ENCODE data around the gene RNF5.

Gene RNF5

GRCh38 chr6:32223258-32224235 lies 45.3 kb downstream of the RNF5 start, which contains the start of gene NOTCH4:
Gene NOTCH4, minus strand, starts transcription at chr6:32224067. Its CDS starts 139 bp downstream, at chr6:32223928.
- H3K36me3 ChIP-seq (ENCODE audit: low read depth): no peaks in the 10 kb centered on the region
- H3K9me3 ChIP-seq (ENCODE audit: severe bottlenecking): no peaks in the 10 kb centered on the region
- no peaks in the 10 kb centered on the region for H3K27me3 ChIP-seq (ENCODE audit: insufficient read depth, poor library complexity, severe bottlenecking)
- no peaks in the 10 kb centered on the region for H3K4me1 ChIP-seq (ENCODE audit: insufficient read depth, poor library complexity, severe bottlenecking)
- TF ChIP-seq, protein P1, sequence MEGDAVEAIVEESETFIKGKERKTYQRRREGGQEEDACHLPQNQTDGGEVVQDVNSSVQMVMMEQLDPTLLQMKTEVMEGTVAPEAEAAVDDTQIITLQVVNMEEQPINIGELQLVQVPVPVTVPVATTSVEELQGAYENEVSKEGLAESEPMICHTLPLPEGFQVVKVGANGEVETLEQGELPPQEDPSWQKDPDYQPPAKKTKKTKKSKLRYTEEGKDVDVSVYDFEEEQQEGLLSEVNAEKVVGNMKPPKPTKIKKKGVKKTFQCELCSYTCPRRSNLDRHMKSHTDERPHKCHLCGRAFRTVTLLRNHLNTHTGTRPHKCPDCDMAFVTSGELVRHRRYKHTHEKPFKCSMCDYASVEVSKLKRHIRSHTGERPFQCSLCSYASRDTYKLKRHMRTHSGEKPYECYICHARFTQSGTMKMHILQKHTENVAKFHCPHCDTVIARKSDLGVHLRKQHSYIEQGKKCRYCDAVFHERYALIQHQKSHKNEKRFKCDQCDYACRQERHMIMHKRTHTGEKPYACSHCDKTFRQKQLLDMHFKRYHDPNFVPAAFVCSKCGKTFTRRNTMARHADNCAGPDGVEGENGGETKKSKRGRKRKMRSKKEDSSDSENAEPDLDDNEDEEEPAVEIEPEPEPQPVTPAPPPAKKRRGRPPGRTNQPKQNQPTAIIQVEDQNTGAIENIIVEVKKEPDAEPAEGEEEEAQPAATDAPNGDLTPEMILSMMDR (IDR thresholded peaks at IDR 0.05; ENCODE audit: poor library complexity, severe bottlenecking): no peak
- H3K4me3 ChIP-seq (ENCODE audit: severe bottlenecking): no peak within 1 kb of the TSS
- no peak for DNase-seq (ENCODE audit: low spot score)
- H3K27ac ChIP-seq (ENCODE audit: poor library complexity, severe bottlenecking): no peak within 1 kb of the TSS
- no peak for ATAC-seq (ENCODE audit: low read depth)

GRCh38 chr6:32224696-32225095 lies 46.5 kb downstream of the RNF5 start:
- Histone ChIP-seq H3K36me3 (ENCODE audit: low read depth) (no peaks in the 10 kb centered on the region), H3K27me3 (ENCODE audit: insufficient read depth, poor library complexity, severe bottlenecking) (no peaks in the 10 kb centered on the region), H3K9me3 (ENCODE audit: severe bottlenecking) (no peaks in the 10 kb centered on the region), H3K4me3 (ENCODE audit: severe bottlenecking) (no peak overlapping the region), H3K27ac (ENCODE audit: poor library complexity, severe bottlenecking) (no peak overlapping the region), H3K4me1 (ENCODE audit: insufficient read depth, poor library complexity, severe bottlenecking) (no peaks in the 10 kb centered on the region)
- TF ChIP-seq, protein P1 (IDR thresholded peaks at IDR 0.05; ENCODE audit: poor library complexity, severe bottlenecking): no peak
- DNase-seq (ENCODE audit: low spot score) (no peak), ATAC-seq (ENCODE audit: low read depth) (no peak)

GRCh38 chr6:32226434-32226833 lies 48.2 kb downstream of the RNF5 start:
- no peaks in the 10 kb centered on the region for H3K36me3 ChIP-seq (ENCODE audit: low read depth)
- no peak overlapping the region for H3K27ac ChIP-seq (ENCODE audit: poor library complexity, severe bottlenecking)
- no peaks in the 10 kb centered on the region for H3K4me1 ChIP-seq (ENCODE audit: insufficient read depth, poor library complexity, severe bottlenecking)
- H3K4me3 ChIP-seq (ENCODE audit: severe bottlenecking): no peak overlapping the region
- DNase-seq (ENCODE audit: low spot score) (no peak), ATAC-seq (ENCODE audit: low read depth) (no peak)
- TF ChIP-seq, protein P1 (IDR thresholded peaks at IDR 0.05; ENCODE audit: poor library complexity, severe bottlenecking): no peak
- no peaks in the 10 kb centered on the region for H3K9me3 ChIP-seq (ENCODE audit: severe bottlenecking)
- no peaks in the 10 kb centered on the region for H3K27me3 ChIP-seq (ENCODE audit: insufficient read depth, poor library complexity, severe bottlenecking)

All from RWPE2 (cell line).